Endothelial cell of umbilical vein (primary cell): ENCODE results near the gene MZB1. TPM values are rescaled to one million over a fixed set of nuclear protein-coding genes. Genes with fewer than 3 reads are reported as not detected.

Experiments
- BruUV-seq: library from RNA; stranded (reverse); fragments of 400-500 nt; replicated peaks from 2 replicates; lab custom pipeline; 2021; lab: Mats Ljungman, UMichigan
- CTCF ChIA-PET: fragments of 300-600, 350-600 bp; sonication (Branson Sonifier 250); formaldehyde crosslinking; loops from one replicate; lab custom pipeline; 2021; ENCODE audit warnings: antibody characterized with exemption, inconsistent platforms; lab: Charles Lee
- POLR2A ChIA-PET: fragments of 300-600, 350-600 bp; sonication (Branson Sonifier 250); formaldehyde crosslinking; loops from one replicate; lab custom pipeline; 2021; ENCODE audit warnings: antibody characterized with exemption, inconsistent platforms; lab: Charles Lee
- DNase-seq: peaks from one replicate; pipeline ENCODE4 v3.0.0-alpha.2; 2011; ENCODE audit warnings: low read depth, low spot score
- FAIRE-seq: peaks from 2 replicates; lab custom pipeline; 2011; peaks lifted over from hg19 to GRCh38; lab: Jason Lieb, UNC
- H2AFZ ChIP-seq: 2 replicates; pipeline ENCODE4 v1.6.0; 2012; ENCODE audit warnings: low read depth, low read length, control low read depth, inconsistent platforms
- H3K27ac ChIP-seq: 2 replicates; pipeline ENCODE4 v1.5.1; 2011; ENCODE audit warnings: low read depth, mild to moderate bottlenecking, control low read depth, low read length, moderate library complexity; ENCODE audit not compliant: insufficient read depth
- H3K27me3 ChIP-seq, 2 experiments: 2 replicates each; pipeline versions ENCODE4 v1.6.0 to v1.6.1; 2011; ENCODE audit warnings: low read length in 2 of 2, mixed read lengths in 1 of 2; ENCODE audit not compliant: control insufficient read depth in 2 of 2, insufficient read depth in 2 of 2
- H3K36me3 ChIP-seq, 2 experiments: 2 replicates in 1 of 2; 3 replicates in 1 of 2; pipeline ENCODE4 v1.5.1; 2011; ENCODE audit warnings: low read length in 2 of 2, mild to moderate bottlenecking in 1 of 2, moderate library complexity in 1 of 2; ENCODE audit not compliant: control insufficient read depth in 2 of 2, insufficient read depth in 2 of 2; ENCODE audit errors: extremely low read depth in 1 of 2
- H3K4me1 ChIP-seq: 3 replicates; pipeline ENCODE4 v1.5.1; 2011; ENCODE audit warnings: mild to moderate bottlenecking, low read length; ENCODE audit not compliant: control insufficient read depth, insufficient read depth; ENCODE audit errors: extremely low read depth
- H3K4me2 ChIP-seq: 2 replicates; pipeline ENCODE4 v1.6.1; 2011; ENCODE audit warnings: low read length, control low read depth, mixed read lengths; ENCODE audit not compliant: insufficient read depth
- H3K4me3 ChIP-seq, 3 experiments: fragments of 200-600 bp in 1 of 3; sonication (generic), shearing (Covaris generic) in 1 of 3; replicated peaks in 1 of 3; 2 replicates each; pipeline ENCODE4 v1.5.1; 2011 to 2016; ENCODE audit warnings: control low read depth in 3 of 3, low read length in 3 of 3, mild to moderate bottlenecking in 2 of 3, inconsistent platforms in 1 of 3, low read depth in 1 of 3, moderate library complexity in 1 of 3; ENCODE audit not compliant: insufficient read depth in 1 of 3
- H3K79me2 ChIP-seq: 2 replicates; pipeline ENCODE4 v1.6.0; 2012; ENCODE audit warnings: low read length, inconsistent platforms; ENCODE audit not compliant: control insufficient read depth, insufficient read depth
- H3K9ac ChIP-seq: replicated peaks from 2 replicates; pipeline ENCODE3; 2011; ENCODE audit warnings: low read length, control low read depth; ENCODE audit not compliant: insufficient read depth; ENCODE audit errors: extremely low read depth
- H3K9me1 ChIP-seq: replicated peaks from 3 replicates; pipeline ENCODE4 v1.6.0; 2011; ENCODE audit warnings: mild to moderate bottlenecking, low read length; ENCODE audit not compliant: control insufficient read depth, insufficient read depth; ENCODE audit errors: extremely low read depth
- H3K9me3 ChIP-seq: replicated peaks from 2 replicates; pipeline ENCODE4 v1.5.1; 2012; ENCODE audit warnings: low read length, inconsistent platforms; ENCODE audit not compliant: control insufficient read depth, insufficient read depth
- H4K20me1 ChIP-seq: replicated peaks from 2 replicates; pipeline ENCODE3; 2011; ENCODE audit warnings: mild to moderate bottlenecking, low read length; ENCODE audit not compliant: control insufficient read depth, insufficient read depth; ENCODE audit errors: extremely low read depth
- dilution Hi-C: fragments of 300-500 bp; cut with MboI; formaldehyde crosslinking; loops from one replicate; pipeline ENCODE4 v1.15.0; 2019; ENCODE audit warnings: low sequenced_read_pairs; ENCODE audit not compliant: extremely low pct_ligation_motif_present
- intact Hi-C: fragments of 100-400 bp; cut with micrococcal nuclease; formaldehyde crosslinking; loops from one replicate; pipeline ENCODE4 v1.10.0; 2022
- polyA plus RNA-seq, 4 experiments: library from polyadenylated mRNA; depleted of rRNA in 3 of 4; stranded (reverse) in 3 of 4; unstranded in 1 of 4; fragments of >200 nt; gene quantifications; 2 replicates each; pipeline versions ENCODE4 v1.2.1 to v1.2.3, GENCODE V29; 2011 to 2012; ENCODE audit warnings: missing spikeins in 1 of 4
- total RNA-seq: library from RNA; stranded (reverse); gene quantifications from 2 replicates; pipeline ENCODE4 v1.2.3, GENCODE V29; 2021
- TF ChIP-seq, protein P1 (sequence below), 2 donors: IDR thresholded peaks; 1 replicate in 1 of 2; 2 replicates in 1 of 2; pipeline ENCODE4 v1.5.1; 2011; ENCODE audit warnings: low read length in 2 of 2, mild to moderate bottlenecking in 2 of 2, moderate library complexity in 2 of 2, control low read depth in 1 of 2, inconsistent platforms in 1 of 2, low read depth in 1 of 2; ENCODE audit not compliant: insufficient read depth in 1 of 2; ENCODE audit errors: extremely low read depth in 1 of 2
- TF ChIP-seq, protein P2 (sequence below): IDR thresholded peaks from 2 replicates; pipeline ENCODE4 v1.6.1; 2011; ENCODE audit not compliant: insufficient read depth, insufficient read length

Gene MZB1
- total and polyA plus RNA-seq, 2 donors (not counting 3 experiments of a cell fraction or from before 2014, with no cell fraction given) = not detected

DNA sequence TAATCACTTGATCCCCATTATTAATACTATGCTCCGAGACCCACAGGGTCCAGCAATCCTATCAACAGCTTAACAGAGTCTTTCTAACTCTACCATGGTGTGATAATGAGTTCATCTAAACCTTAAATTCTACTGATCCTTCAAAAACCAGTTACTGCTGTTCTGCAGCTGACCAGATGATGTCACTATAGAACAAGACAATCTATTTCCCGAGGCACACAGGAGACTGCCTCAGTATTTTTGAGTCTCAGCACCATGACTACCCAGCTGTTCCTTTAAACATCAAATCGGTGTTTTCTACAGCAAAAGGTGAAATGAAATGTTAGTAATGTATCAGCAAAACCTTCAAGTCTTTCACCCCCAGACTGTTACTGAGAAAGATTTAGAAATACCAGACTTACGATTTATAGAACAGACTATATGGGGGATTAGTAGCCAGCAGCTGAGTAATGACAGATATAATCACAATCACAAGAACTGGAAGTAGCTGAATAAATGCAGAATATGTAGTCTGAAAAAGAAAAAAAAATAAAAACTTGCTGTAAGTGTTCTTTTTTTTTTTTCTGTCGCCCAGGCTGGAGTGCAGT, 32.7 kb upstream of the MZB1 start:
- BruUV-seq = no TSS peak
- Histone ChIP-seq H3K36me3 (peaks cover 11 to 24% of the 10 kb centered on the region in 2 experiments), H3K4me3 (no peak overlapping the region), H4K20me1 (no peaks in the 10 kb centered on the region), H3K4me2 (no peak overlapping the region), H3K4me1 (peaks cover 25% of the 10 kb centered on the region), H2AFZ (no peak overlapping the region), H3K9me1 (no peaks in the 10 kb centered on the region), H3K27me3 (no peaks in the 10 kb centered on the region), H3K9ac (no peak overlapping the region), H3K9me3 (no peaks in the 10 kb centered on the region), H3K79me2 (no peaks in the 10 kb centered on the region), H3K27ac (no peak overlapping the region)
- dilution Hi-C loops (no loop called here), intact Hi-C loops (loop anchor here (1.0 to 5.0 kb wide), 6 partner anchors 37 to 345 kb away; partner anchors contain the start of gene UBE2D2)
- peak; percentile 97 for FAIRE-seq
- POLR2A ChIA-PET = interaction anchor here (0.6 to 1.3 kb wide), 4 partner anchors 40 to 181 kb away, joined by 3 to 6 read pairs (median 4); partner anchors contain the start of gene ECSCR
- TF ChIP-seq, protein P1, sequence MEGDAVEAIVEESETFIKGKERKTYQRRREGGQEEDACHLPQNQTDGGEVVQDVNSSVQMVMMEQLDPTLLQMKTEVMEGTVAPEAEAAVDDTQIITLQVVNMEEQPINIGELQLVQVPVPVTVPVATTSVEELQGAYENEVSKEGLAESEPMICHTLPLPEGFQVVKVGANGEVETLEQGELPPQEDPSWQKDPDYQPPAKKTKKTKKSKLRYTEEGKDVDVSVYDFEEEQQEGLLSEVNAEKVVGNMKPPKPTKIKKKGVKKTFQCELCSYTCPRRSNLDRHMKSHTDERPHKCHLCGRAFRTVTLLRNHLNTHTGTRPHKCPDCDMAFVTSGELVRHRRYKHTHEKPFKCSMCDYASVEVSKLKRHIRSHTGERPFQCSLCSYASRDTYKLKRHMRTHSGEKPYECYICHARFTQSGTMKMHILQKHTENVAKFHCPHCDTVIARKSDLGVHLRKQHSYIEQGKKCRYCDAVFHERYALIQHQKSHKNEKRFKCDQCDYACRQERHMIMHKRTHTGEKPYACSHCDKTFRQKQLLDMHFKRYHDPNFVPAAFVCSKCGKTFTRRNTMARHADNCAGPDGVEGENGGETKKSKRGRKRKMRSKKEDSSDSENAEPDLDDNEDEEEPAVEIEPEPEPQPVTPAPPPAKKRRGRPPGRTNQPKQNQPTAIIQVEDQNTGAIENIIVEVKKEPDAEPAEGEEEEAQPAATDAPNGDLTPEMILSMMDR (IDR thresholded peaks at IDR 0.05; ENCODE audit: extremely low read depth in 1 of 2, insufficient read depth in 1 of 2, low read depth in 1 of 2, low read length in 2 of 2) = peak; percentile 63 to 81
- TF ChIP-seq, protein P2, sequence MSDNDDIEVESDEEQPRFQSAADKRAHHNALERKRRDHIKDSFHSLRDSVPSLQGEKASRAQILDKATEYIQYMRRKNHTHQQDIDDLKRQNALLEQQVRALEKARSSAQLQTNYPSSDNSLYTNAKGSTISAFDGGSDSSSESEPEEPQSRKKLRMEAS = no peak
- CTCF ChIA-PET = interaction anchor here (0.6 to 9.0 kb wide), 45 partner anchors 8 to 856 kb away, joined by 3 to 191 read pairs (median 4); partner anchors contain the start of genes DNAJC18, ECSCR, STING1 and UBE2D2
- peak; percentile 79 for DNase-seq
